ENCODE data around the gene IL10RB. TPM values are rescaled to one million over a fixed set of nuclear protein-coding genes. Genes with fewer than 3 reads are reported as not detected.
A peak's percentile ranks its signal among the peaks of the same experiment; 100 is the strongest.

The IL10RB gene
- total RNA-seq, 1 donor from 2014 or later, result 19.0 TPM

DNA sequence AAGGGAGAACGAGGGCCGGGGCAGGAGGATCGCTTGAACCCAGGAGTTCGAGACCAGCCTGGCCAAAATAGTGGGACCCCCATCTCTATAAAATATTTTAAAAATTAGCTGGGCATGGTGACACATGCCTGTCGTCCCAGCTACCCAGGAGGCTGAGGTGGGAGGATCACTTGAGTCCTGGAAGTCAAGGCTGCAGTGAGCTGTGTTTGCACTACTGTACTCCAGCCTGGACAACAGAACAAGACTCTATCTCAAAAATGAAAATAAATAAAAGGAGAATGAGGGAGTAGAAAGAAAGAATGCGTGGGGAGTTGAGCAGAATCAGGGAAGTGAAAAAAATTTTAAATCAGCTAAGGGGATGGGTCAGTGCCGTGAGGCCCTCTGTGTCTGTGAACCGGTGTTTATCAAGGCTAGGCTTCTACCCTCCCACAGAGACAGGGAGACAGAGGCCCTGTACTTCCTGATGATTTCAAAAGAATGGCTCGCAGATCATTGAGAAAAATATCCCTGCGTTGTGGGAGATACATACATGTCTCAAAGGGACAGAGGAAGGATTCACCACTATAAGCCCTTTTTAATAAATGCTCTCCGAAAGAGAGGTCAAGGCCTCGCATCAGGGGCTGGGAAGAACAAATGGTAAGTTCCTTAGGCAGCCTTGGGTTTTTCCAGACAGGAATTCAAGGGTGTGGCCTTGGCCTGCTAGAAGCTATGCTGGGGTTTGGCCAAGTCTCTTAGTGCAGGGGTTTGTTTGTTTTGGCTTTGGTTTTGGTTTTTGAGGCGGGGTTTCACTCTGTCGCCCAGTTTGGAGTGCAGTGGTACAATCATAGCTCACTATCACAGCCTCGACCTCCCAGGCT, 20.7 kb downstream of the IL10RB start:
- Mint-ChIP-seq H3K27me3 (ENCODE audit: low read depth) (no peaks in the 10 kb centered on the region), H3K9me3 (ENCODE audit: low read depth) (no peaks in the 10 kb centered on the region), H3K27ac (ENCODE audit: unreplicated experiment) (peak overlapping the region; percentile 88), H3K4me1 (ENCODE audit: low read depth) (peaks cover 49% of the 10 kb centered on the region), H3K36me3 (ENCODE audit: low read depth) (peaks cover 18% of the 10 kb centered on the region), H3K4me3 (ENCODE audit: unreplicated experiment) (peak overlapping the region; percentile 1)
- no peak for DNase-seq (ENCODE audit: low spot score)
- TF ChIP-seq, protein P1, sequence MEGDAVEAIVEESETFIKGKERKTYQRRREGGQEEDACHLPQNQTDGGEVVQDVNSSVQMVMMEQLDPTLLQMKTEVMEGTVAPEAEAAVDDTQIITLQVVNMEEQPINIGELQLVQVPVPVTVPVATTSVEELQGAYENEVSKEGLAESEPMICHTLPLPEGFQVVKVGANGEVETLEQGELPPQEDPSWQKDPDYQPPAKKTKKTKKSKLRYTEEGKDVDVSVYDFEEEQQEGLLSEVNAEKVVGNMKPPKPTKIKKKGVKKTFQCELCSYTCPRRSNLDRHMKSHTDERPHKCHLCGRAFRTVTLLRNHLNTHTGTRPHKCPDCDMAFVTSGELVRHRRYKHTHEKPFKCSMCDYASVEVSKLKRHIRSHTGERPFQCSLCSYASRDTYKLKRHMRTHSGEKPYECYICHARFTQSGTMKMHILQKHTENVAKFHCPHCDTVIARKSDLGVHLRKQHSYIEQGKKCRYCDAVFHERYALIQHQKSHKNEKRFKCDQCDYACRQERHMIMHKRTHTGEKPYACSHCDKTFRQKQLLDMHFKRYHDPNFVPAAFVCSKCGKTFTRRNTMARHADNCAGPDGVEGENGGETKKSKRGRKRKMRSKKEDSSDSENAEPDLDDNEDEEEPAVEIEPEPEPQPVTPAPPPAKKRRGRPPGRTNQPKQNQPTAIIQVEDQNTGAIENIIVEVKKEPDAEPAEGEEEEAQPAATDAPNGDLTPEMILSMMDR (IDR thresholded peaks at IDR 0.05), result no peak

DNA sequence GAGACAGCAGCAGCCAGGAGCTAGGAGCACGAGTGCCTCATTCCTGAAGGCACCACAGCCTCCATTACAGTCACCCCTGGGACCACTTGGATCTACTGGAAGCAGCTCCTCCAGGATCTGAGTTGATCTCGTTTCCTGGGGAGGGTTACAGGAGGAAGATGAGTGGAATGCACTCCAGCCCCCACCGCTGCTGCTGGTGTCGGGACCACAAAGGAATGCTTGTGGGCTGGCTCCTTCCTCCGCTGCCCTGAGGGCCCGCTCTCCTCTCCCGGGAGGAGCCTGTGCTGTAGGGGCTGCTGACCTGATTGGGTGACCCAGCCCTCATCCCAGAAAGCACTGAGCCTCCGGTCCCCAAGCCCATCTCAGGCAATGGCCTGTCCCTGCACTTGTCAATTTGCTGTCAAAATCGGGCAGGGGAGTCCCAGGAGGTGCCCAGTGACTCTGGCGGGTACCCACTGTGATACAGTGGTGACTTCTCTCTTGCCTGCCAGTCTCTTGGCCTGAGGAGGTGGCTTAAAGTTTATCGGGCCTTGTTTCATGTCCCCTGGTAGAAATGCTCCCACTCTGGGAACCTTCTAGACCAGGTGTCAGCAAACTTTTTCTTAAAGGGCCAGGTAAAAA, 23.1 kb downstream of the IL10RB start:
- no peaks in the 10 kb centered on the region for H3K27me3 Mint-ChIP-seq (ENCODE audit: low read depth)
- DNase-seq (ENCODE audit: low spot score), result no peak
- peaks cover 46% of the 10 kb centered on the region for H3K4me1 Mint-ChIP-seq (ENCODE audit: low read depth)
- H3K4me3 Mint-ChIP-seq (ENCODE audit: unreplicated experiment), result no peak overlapping the region
- H3K9me3 Mint-ChIP-seq (ENCODE audit: low read depth), result no peaks in the 10 kb centered on the region
- H3K36me3 Mint-ChIP-seq (ENCODE audit: low read depth), result peaks cover 19% of the 10 kb centered on the region
- TF ChIP-seq, protein P1 (IDR thresholded peaks at IDR 0.05), result no peak
- peak overlapping the region; percentile 74 for H3K27ac Mint-ChIP-seq (ENCODE audit: unreplicated experiment)

GRCh38 chr21:33290441-33290840, 24.3 kb downstream of the IL10RB start:
- Mint-ChIP-seq H3K27me3 (ENCODE audit: low read depth) (no peaks in the 10 kb centered on the region), H3K4me3 (ENCODE audit: unreplicated experiment) (no peak overlapping the region), H3K36me3 (ENCODE audit: low read depth) (peaks cover 17% of the 10 kb centered on the region), H3K27ac (ENCODE audit: unreplicated experiment) (no peak overlapping the region), H3K9me3 (ENCODE audit: low read depth) (no peaks in the 10 kb centered on the region), H3K4me1 (ENCODE audit: low read depth) (peaks cover 45% of the 10 kb centered on the region)
- TF ChIP-seq, protein P1 (IDR thresholded peaks at IDR 0.05), result no peak
- DNase-seq (ENCODE audit: low spot score), result no peak

GRCh38 chr21:33291686-33292085, 25.5 kb downstream of the IL10RB start:
- Mint-ChIP-seq H3K36me3 (ENCODE audit: low read depth) (peaks cover 18% of the 10 kb centered on the region), H3K9me3 (ENCODE audit: low read depth) (no peaks in the 10 kb centered on the region), H3K4me1 (ENCODE audit: low read depth) (peaks cover 33% of the 10 kb centered on the region), H3K27me3 (ENCODE audit: low read depth) (no peaks in the 10 kb centered on the region), H3K4me3 (ENCODE audit: unreplicated experiment) (no peak overlapping the region), H3K27ac (ENCODE audit: unreplicated experiment) (no peak overlapping the region)
- DNase-seq (ENCODE audit: low spot score), result no peak
- TF ChIP-seq, protein P1 (IDR thresholded peaks at IDR 0.05), result no peak

DNA sequence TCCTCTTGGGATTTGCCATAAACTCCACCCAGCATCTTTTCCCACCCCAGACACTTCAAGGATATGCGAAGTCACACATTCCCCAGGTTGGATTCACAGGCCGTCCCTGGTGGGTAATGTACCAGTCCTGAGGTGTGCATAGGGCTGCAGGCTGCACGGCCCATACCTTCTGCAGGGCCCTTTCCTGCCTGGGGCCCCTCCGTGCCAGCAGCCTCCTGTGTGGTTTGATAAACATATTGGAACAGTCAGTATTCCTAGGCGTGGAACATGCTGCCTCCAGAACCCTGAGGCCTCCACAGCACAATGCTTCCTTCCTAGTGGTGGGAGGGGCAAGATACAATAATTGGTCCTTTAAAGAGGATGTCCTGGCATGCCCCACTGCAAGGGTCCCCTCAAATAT, 26.6 kb downstream of the IL10RB start:
- no peak overlapping the region for H3K27ac Mint-ChIP-seq (ENCODE audit: unreplicated experiment)
- TF ChIP-seq, protein P1 (IDR thresholded peaks at IDR 0.05), result no peak
- H3K4me3 Mint-ChIP-seq (ENCODE audit: unreplicated experiment), result no peak overlapping the region
- H3K4me1 Mint-ChIP-seq (ENCODE audit: low read depth), result peaks cover 22% of the 10 kb centered on the region
- no peaks in the 10 kb centered on the region for H3K9me3 Mint-ChIP-seq (ENCODE audit: low read depth)
- no peak for DNase-seq (ENCODE audit: low spot score)
- H3K36me3 Mint-ChIP-seq (ENCODE audit: low read depth), result peaks cover 20% of the 10 kb centered on the region
- no peaks in the 10 kb centered on the region for H3K27me3 Mint-ChIP-seq (ENCODE audit: low read depth)
